ENCODE data around the gene PHKA2. TPM values are rescaled to one million over a fixed set of nuclear protein-coding genes. Genes with fewer than 3 reads are reported as not detected.

The PHKA2 gene
- total RNA-seq, 3 donors from 2014 or later: 23.5 to 41.8 (median 33.6) TPM

GRCh38 chrX:18886005-18886343 is 97.9 kb downstream of the PHKA2 start:
- no peak for DNase-seq
- no peak for TF ChIP-seq CTCF (IDR thresholded peaks at IDR 0.05)
- ATAC-seq: peak; percentile 6
- Histone ChIP-seq H3K4me3 (no peak overlapping the region), H3K9me3 (no peaks in the 10 kb centered on the region), H3K4me1 (ENCODE audit: low read depth) (peaks cover 8% of the 10 kb centered on the region), H3K36me3 (ENCODE audit: low read depth) (no peaks in the 10 kb centered on the region)
- intact Hi-C loops (cut with DNase I, micrococcal nuclease): no loop called here

DNA sequence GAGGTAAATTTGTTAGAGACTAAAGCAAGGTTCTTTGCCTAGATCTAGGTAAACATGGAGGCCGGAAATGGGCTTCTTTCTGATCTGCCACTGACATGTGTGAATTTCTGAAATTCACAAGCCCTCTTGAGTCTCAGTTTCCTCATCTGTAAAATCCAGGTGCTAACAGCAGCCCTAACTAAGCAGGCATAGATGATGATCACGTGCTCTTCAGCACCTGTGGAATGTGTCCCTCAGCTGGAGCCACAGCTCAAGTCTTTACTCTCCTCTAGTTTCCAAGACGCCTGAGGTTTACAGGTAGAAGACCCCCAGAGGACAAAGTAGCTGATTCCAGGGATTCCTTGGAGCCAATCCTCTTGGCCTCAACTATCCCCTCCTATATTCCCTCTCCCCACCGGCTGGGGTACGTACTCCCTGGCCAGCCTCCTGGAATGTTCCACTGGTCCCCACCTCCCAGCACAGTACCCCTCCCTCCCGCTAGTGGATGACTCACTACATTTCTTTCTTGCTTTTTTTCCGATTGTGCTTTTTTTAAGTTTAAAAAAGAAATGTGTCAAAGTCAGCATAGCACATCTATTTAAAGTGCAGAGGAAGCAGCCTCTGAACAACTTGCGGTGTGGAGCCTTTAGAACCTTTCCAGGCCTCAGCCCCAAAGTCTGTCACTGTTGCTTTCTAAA is 98.4 kb downstream of the PHKA2 start:
- intact Hi-C loops (cut with DNase I, micrococcal nuclease): no loop called here
- no peak for ATAC-seq

GRCh38 chrX:18884916-18885315 is 99.0 kb downstream of the PHKA2 start:
- TF ChIP-seq CTCF (IDR thresholded peaks at IDR 0.05): no peak
- peaks cover 8% of the 10 kb centered on the region for H3K4me1 ChIP-seq (ENCODE audit: low read depth)
- no peak for DNase-seq
- H3K4me3 ChIP-seq: no peak overlapping the region
- H3K36me3 ChIP-seq (ENCODE audit: low read depth): no peaks in the 10 kb centered on the region
- no peak for ATAC-seq
- H3K9me3 ChIP-seq: no peaks in the 10 kb centered on the region
- intact Hi-C loops (cut with DNase I, micrococcal nuclease): no loop called here

More for the DNA sequence above, 98.4 kb downstream of the PHKA2 start:
- Histone ChIP-seq H3K4me1 (ENCODE audit: low read depth) (peaks cover 8% of the 10 kb centered on the region), H3K4me3 (no peak overlapping the region), H3K9me3 (no peaks in the 10 kb centered on the region), H3K36me3 (ENCODE audit: low read depth) (no peaks in the 10 kb centered on the region)
- TF ChIP-seq CTCF (IDR thresholded peaks at IDR 0.05): no peak
- DNase-seq: no peak

DNA sequence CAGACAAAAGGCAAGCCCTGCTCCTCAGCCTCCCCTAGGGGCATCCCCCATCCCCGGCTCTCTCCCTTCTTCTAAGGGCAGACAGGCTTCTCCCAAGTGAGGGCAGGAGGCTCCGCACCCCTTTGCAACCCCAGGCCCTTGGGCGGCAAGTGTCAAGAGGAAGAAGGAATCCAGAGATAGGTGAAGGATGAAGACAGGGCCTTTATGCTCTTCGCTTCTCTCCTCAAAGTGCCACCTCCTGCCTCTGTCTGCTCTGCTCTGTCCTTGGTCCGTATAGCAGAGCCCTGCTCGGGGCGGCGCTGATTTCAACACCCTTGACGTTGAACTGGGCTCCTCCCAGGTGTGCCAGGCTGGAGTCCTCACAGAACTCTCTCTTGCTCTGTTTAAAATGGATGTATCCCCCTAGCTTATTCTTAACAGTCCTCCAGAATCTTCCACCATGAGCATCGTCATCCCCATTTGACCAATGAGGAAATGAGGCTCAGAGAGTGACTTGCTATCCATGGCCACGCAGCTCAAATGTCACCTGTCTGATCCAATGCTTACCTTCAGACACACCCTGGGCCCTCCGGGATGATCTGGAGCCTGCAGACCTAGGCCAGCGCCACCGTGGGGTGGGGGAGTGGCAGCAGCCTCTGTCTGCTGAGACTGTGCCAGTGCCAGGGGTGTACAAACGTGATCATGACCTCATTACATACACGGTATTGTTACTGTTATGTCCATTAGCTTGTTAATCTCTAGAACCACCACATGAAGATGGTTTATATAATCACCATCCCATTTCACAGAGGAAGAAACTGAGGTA is 99.8 kb downstream of the PHKA2 start:
- intact Hi-C loops (cut with DNase I, micrococcal nuclease): no loop called here

GRCh38 chrX:18883234-18883960 is 100.5 kb downstream of the PHKA2 start:
- Histone ChIP-seq H3K9me3 (no peaks in the 10 kb centered on the region), H3K36me3 (ENCODE audit: low read depth) (no peaks in the 10 kb centered on the region), H3K4me1 (ENCODE audit: low read depth) (peaks cover 8% of the 10 kb centered on the region), H3K4me3 (no peak overlapping the region)
- DNase-seq: no peak
- TF ChIP-seq CTCF (IDR thresholded peaks at IDR 0.05): no peak
- no peak for ATAC-seq
- intact Hi-C loops (cut with DNase I, micrococcal nuclease): no loop called here

More for the DNA sequence above, 99.8 kb downstream of the PHKA2 start:
- DNase-seq (no peak), ATAC-seq (no peak)
- Histone ChIP-seq H3K9me3 (no peaks in the 10 kb centered on the region), H3K36me3 (ENCODE audit: low read depth) (no peaks in the 10 kb centered on the region), H3K4me1 (ENCODE audit: low read depth) (peaks cover 8% of the 10 kb centered on the region), H3K4me3 (no peak overlapping the region)
- no peak for TF ChIP-seq CTCF (IDR thresholded peaks at IDR 0.05)

All from mucosa of descending colon (tissue), 3 donors.